KMS-11 (cell line): ENCODE measurements around the gene NFYA.

Source experiments
- H2AFZ ChIP-seq: fragments of 200-600 bp; sonication (generic); 2 replicates; pipeline ENCODE4 v1.6.1; 2016; ENCODE audit warnings: antibody characterized with exemption, mixed run types, low read depth
- H3K27ac ChIP-seq: fragments of 200-600 bp; sonication (generic); 2 replicates; pipeline ENCODE4 v1.6.1; 2016; ENCODE audit warnings: mild to moderate bottlenecking, mixed run types
- H3K27me3 ChIP-seq: fragments of 200-600 bp; sonication (generic); 2 replicates; pipeline ENCODE4 v1.6.1; 2017; ENCODE audit warnings: mild to moderate bottlenecking, low read depth, mixed run types, moderate library complexity; ENCODE audit not compliant: insufficient read depth
- H3K36me3 ChIP-seq: fragments of 200-600 bp; sonication (generic); 2 replicates; pipeline ENCODE4 v1.6.1; 2017; ENCODE audit warnings: mild to moderate bottlenecking, mixed run types; ENCODE audit not compliant: insufficient read depth
- H3K4me1 ChIP-seq: fragments of 200-600 bp; sonication (generic); 2 replicates; pipeline ENCODE4 v1.6.1; 2016; ENCODE audit warnings: mild to moderate bottlenecking, low read depth, mixed run types; ENCODE audit not compliant: poor library complexity, severe bottlenecking
- H3K4me2 ChIP-seq: fragments of 200-600 bp; sonication (generic); 2 replicates; pipeline ENCODE4 v1.7.0; 2016; ENCODE audit warnings: mild to moderate bottlenecking, mixed run types
- H3K4me3 ChIP-seq: fragments of 200-600 bp; sonication (generic); IDR thresholded peaks from 2 replicates; pipeline ENCODE4 v1.6.1; 2017; ENCODE audit warnings: low read depth, low read length, mixed read lengths; ENCODE audit not compliant: insufficient read depth
- H3K79me2 ChIP-seq: fragments of 200-600 bp; sonication (generic); 2 replicates; pipeline ENCODE4 v1.6.1; 2016; ENCODE audit warnings: low read depth, mixed run types; ENCODE audit not compliant: insufficient read depth
- H3K9ac ChIP-seq: fragments of 200-600 bp; sonication (generic); 2 replicates; pipeline ENCODE4 v1.6.1; 2016; ENCODE audit warnings: mild to moderate bottlenecking, mixed run types
- H4K20me1 ChIP-seq: fragments of 200-600 bp; sonication (generic); 2 replicates; pipeline ENCODE4 v1.6.1; 2016; ENCODE audit warnings: mild to moderate bottlenecking, mixed run types; ENCODE audit not compliant: insufficient read depth
- TF ChIP-seq, protein P1 (sequence below): fragments of 200-600 bp; sonication (generic); conservative IDR thresholded peaks from 2 replicates; pipeline ENCODE4 v1.6.1; 2017; ENCODE audit warnings: low read depth, mild to moderate bottlenecking, antibody characterized with exemption, low read length, moderate library complexity, mixed read lengths

Gene NFYA

DNA sequence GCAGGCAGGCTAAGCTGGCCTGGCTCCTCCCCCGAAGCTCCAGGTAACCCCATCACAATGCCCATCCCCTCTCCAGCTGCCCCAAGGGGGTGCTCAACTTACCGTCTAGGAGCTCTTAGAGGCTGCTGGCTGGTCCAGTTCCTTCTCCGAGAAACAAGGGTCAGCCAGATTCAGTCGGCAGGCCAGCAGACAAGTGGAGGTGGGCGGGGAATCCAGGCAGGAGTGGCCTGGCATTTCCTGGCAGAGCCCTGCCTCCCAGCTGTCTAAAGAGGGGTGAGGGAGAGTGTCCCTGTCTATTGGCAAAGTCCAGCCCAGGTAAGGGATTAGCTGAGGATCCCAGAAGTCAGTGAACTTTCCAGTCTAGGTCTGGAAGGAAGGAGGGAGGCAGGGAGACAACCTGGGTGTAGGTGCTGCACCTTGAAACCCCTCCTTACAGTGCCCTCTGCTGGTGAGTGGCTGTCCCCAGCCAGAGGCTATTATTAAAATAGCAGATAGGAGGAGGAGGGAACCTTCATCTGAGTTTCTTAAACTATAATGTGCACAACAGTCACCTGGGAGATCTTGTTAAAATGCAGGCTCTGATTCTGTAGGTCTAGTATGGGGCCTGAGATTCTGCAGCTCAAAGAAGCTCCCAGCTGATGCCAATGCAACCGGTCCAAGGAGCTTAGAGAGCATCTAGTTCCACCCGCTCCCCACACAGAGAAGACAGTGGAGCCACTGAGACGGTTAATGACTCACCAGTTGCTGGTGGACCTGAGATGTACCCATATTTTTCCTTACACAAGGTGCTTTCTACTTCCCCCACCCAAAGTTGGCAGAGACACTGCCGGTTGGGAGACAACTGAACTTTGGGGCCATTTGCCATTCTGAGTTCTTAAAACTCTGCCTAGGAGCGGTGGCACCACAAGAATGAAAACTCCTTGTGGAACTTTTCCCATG, 33.4 kb upstream of the NFYA start, which contains the start of gene UNC5CL:
UNC5CL (minus strand) TSS at position 162 of the 939 bp plus-strand sequence. CDS start 4,147 bp downstream, outside the sequence.
- no peaks in the 10 kb centered on the region for H3K27me3 ChIP-seq
- no peak within 1 kb of the TSS for H2AFZ ChIP-seq
- no peaks in the 10 kb centered on the region for H3K4me1 ChIP-seq
- no peaks in the 10 kb centered on the region for H4K20me1 ChIP-seq
- H3K4me2 ChIP-seq = no peak within 1 kb of the TSS
- H3K27ac ChIP-seq = no peak within 1 kb of the TSS
- no peaks in the 10 kb centered on the region for H3K36me3 ChIP-seq
- no peak within 1 kb of the TSS for H3K9ac ChIP-seq
- TF ChIP-seq, protein P1, sequence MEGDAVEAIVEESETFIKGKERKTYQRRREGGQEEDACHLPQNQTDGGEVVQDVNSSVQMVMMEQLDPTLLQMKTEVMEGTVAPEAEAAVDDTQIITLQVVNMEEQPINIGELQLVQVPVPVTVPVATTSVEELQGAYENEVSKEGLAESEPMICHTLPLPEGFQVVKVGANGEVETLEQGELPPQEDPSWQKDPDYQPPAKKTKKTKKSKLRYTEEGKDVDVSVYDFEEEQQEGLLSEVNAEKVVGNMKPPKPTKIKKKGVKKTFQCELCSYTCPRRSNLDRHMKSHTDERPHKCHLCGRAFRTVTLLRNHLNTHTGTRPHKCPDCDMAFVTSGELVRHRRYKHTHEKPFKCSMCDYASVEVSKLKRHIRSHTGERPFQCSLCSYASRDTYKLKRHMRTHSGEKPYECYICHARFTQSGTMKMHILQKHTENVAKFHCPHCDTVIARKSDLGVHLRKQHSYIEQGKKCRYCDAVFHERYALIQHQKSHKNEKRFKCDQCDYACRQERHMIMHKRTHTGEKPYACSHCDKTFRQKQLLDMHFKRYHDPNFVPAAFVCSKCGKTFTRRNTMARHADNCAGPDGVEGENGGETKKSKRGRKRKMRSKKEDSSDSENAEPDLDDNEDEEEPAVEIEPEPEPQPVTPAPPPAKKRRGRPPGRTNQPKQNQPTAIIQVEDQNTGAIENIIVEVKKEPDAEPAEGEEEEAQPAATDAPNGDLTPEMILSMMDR = peak; percentile 78
- H3K4me3 ChIP-seq = no peak within 1 kb of the TSS
- H3K79me2 ChIP-seq = no peaks in the 10 kb centered on the region

DNA sequence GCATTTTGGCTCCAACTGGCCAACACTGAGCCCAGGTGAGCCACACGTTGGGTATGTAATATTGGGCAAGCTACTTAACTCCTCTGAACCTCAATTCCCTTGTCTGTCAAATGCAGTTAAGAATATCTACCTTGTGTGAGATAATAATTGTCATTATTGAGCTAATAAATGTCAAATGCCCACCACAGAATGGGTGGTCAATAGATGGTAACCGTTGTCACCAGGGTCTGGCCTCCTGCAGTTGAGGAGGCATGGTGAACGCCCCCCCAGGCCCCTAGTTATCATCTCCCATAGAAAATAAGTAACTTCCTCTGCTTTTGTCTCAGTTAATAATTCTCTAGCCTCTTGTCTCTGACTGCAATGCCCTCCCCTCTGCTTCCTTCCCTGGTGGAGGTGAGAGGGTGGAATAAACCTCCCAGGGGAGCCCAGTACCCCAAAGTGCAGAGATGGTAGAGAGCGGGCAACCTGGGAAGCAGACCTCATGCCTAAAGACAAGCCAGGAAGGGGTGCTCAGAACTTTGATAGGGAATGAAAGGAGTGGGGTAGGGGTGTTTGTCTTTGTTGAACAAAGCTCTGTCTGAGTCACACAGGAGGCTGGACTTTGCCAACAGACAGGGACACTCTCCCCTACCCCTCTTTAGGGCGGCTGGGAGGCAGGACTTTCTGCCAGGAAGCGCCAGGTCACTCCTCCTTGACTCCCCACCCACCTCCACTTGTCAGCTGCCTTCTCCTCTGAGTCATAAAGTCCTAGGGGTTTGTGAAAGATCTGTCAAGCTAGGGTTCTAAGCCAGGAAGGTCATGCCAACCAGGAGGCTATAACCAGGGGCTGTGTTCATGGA, 32.5 kb upstream of the NFYA start:
- Histone ChIP-seq H3K79me2 (no peaks in the 10 kb centered on the region), H2AFZ (no peak overlapping the region), H3K9ac (no peak overlapping the region), H3K4me2 (no peak overlapping the region), H3K4me1 (no peaks in the 10 kb centered on the region), H3K27ac (no peak overlapping the region), H3K4me3 (no peak overlapping the region), H3K27me3 (no peaks in the 10 kb centered on the region), H3K36me3 (no peaks in the 10 kb centered on the region), H4K20me1 (no peaks in the 10 kb centered on the region)
- TF ChIP-seq, protein P1 = no peak

DNA sequence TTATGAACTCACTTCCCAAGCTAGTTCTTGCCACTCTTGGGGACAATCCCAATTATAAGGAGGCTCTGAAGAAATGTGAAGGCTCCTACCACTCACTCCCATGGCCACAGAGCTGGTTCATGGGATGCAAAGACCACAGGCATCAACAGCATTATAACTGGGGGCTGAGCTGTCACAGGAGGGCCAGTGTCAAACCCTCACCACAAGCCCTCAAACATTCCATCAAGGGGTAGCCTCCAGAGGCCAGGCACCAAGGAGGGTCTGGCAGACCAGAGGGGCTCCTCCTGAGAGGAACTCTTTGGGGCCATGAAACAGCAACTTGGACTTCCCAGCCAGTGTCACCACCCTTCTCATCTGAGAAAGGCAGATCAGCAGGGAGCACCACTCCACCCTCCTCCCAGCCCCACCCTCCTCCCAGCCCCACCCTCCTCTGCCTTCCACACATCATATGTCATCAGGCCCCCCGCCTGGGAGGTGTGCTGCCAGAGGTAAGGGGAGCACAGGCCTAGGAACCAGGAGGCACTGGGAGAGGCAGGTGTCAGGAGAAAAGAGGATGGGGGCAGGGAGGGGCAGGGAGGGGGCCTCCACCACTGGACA, 31.7 kb upstream of the NFYA start:
- Histone ChIP-seq H3K4me1 (no peaks in the 10 kb centered on the region), H3K27ac (no peak overlapping the region), H3K4me2 (no peak overlapping the region), H3K36me3 (no peaks in the 10 kb centered on the region), H2AFZ (no peak overlapping the region), H4K20me1 (no peaks in the 10 kb centered on the region), H3K9ac (no peak overlapping the region), H3K4me3 (no peak overlapping the region), H3K79me2 (no peaks in the 10 kb centered on the region), H3K27me3 (no peaks in the 10 kb centered on the region)
- TF ChIP-seq, protein P1 = no peak

DNA sequence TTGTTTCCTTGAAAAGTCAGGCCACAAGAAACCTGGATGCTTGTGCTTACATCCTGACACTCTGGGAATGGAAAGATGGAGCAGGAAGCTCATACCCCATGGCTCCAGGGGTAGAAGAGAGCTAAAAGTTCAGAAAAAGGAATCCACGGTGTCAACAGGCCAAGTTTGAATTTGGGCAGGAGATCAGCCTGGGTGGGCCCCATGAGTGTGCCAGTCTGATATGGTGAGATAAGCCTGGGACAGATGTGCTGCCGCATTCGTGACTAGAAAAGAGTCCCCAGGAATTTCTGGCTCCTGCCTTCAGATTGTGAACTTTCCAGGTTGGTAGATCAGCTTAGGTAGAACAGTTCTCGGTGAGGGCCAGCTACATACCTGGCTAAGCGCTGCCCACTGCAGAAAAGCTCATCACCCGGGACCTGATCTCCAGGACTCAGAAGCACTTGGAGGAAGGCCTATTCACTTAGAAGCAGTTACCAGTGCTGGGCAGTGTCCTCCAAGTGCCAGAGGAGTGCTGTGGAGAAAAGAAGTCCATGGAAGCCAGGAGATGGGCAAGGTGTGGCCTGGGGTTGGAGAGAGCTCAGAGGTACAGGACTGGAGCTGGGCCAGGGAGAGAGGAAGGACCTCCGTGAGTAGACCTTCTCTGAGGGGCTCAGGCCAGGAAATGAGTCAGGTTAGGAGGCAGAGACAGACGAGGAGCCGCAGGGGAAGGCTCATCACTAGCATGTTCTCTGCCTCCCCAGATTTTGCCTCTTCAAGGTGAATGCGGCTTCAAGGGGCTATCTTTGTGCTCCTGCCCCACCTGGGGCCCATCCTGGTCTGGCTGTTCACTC, 30.3 kb upstream of the NFYA start, which contains the start of gene TSPO2:
TSPO2 (plus strand) TSS at position 242 of the 830 bp plus-strand sequence; CDS start at position 761, 519 bp downstream.
- Histone ChIP-seq H3K4me2 (no peak within 1 kb of the TSS), H3K79me2 (no peaks in the 10 kb centered on the region), H3K27me3 (no peaks in the 10 kb centered on the region), H4K20me1 (no peaks in the 10 kb centered on the region), H3K9ac (no peak within 1 kb of the TSS), H2AFZ (no peak within 1 kb of the TSS), H3K4me3 (no peak within 1 kb of the TSS), H3K4me1 (no peaks in the 10 kb centered on the region), H3K36me3 (no peaks in the 10 kb centered on the region), H3K27ac (no peak within 1 kb of the TSS)
- TF ChIP-seq, protein P1 = no peak
